K562 (cell line): ENCODE measurements around the gene GZMB. TPM values are rescaled to one million over a fixed set of nuclear protein-coding genes. Genes with fewer than 3 reads are reported as not detected.

Source experiments
- ATAC-seq: fragments of 200-7000 bp; cut with Tn5 transposase; 3 replicates; pipeline ENCODE4 v1.9.1; 2020; ENCODE audit warnings: moderate library complexity
- BruUV-seq: library from RNA; stranded (reverse); fragments of 400-500 nt; replicated peaks from 2 replicates; lab custom pipeline; 2021; lab: Mats Ljungman, UMichigan
- CTCF ChIA-PET: fragments of 300-600 bp; formaldehyde crosslinking; extraction: SDS; loops from one replicate; lab custom pipeline; 2021; ENCODE audit warnings: low intra/inter-chr PET ratio; lab: Yijun Ruan, JAX
- POLR2A ChIA-PET: fragments of 300-600, 350-650 bp; sonication (Branson Sonifier 250); formaldehyde crosslinking; extraction: SDS; loops from one replicate; lab custom pipeline; 2021; ENCODE audit warnings: antibody characterized with exemption, inconsistent platforms; lab: Yijun Ruan, JAX
- DNase-seq, 4 experiments: peaks; one replicate each; pipeline versions ENCODE4 v3.0.0 to v3.0.0-alpha.2; 2011 to 2018; ENCODE audit warnings: low spot score in 3 of 4, mixed read lengths in 3 of 4; ENCODE audit errors: extremely low read depth in 1 of 4
- FAIRE-seq: peaks from 2 replicates; lab custom pipeline; 2011; peaks lifted over from hg19 to GRCh38; lab: Jason Lieb, UNC
- H2AFZ ChIP-seq: 2 replicates; pipeline ENCODE4 v1.6.0; 2011; ENCODE audit warnings: low read depth, low read length, control low read depth, inconsistent platforms
- H3K27ac ChIP-seq: fragments of 200-600 bp; 3 replicates; pipeline ENCODE4 v1.8.0; 2011; ENCODE audit warnings: low read depth, mild to moderate bottlenecking, control low read depth, inconsistent platforms, low read length, moderate library complexity, mixed read lengths; ENCODE audit errors: extremely low read depth
- H3K27me3 ChIP-seq, 2 experiments: fragments of 300-600 bp in 1 of 2; 2 replicates in 1 of 2; 3 replicates in 1 of 2; pipeline versions ENCODE4 v1.6.0 to v1.8.0; 2011; ENCODE audit warnings: inconsistent platforms in 2 of 2, low read length in 2 of 2, mild to moderate bottlenecking in 1 of 2, mixed read lengths in 1 of 2, moderate library complexity in 1 of 2; ENCODE audit not compliant: control insufficient read depth in 2 of 2, insufficient read depth in 2 of 2
- H3K36me3 ChIP-seq: fragments of 300-600 bp; 3 replicates; pipeline ENCODE4 v1.8.0; 2011; ENCODE audit warnings: mild to moderate bottlenecking, low read length, inconsistent platforms; ENCODE audit not compliant: control insufficient read depth, insufficient read depth
- H3K4me1 ChIP-seq, 2 experiments: fragments of 200-600 bp in 1 of 2; replicated peaks in 1 of 2; 2 replicates in 1 of 2; 3 replicates in 1 of 2; pipeline versions ENCODE4 v1.5.1 to v1.8.0; 2011; ENCODE audit warnings: inconsistent platforms in 2 of 2, low read length in 2 of 2, mild to moderate bottlenecking in 1 of 2, mixed read lengths in 1 of 2, moderate library complexity in 1 of 2; ENCODE audit not compliant: control insufficient read depth in 2 of 2, insufficient read depth in 2 of 2
- H3K4me2 ChIP-seq: 2 replicates; pipeline ENCODE4 v1.6.1; 2011; ENCODE audit warnings: low read length, control low read depth, inconsistent platforms, mixed read lengths; ENCODE audit not compliant: insufficient read depth
- H3K4me3 ChIP-seq: fragments of 200-600 bp; sonication (generic), shearing (Covaris generic); 2 replicates; pipeline ENCODE4 v1.5.1; 2016; ENCODE audit warnings: control low read depth, inconsistent platforms
- H3K79me2 ChIP-seq: fragments of 200-600 bp; 3 replicates; pipeline ENCODE4 v1.8.0; 2011; ENCODE audit warnings: low read length, inconsistent platforms; ENCODE audit not compliant: control insufficient read depth, insufficient read depth
- H3K9ac ChIP-seq, 2 experiments: 2 replicates each; pipeline versions ENCODE4 v1.6.0 to v1.6.1; 2011; ENCODE audit warnings: low read depth in 2 of 2, low read length in 2 of 2, control low read depth in 1 of 2, inconsistent platforms in 1 of 2, mild to moderate bottlenecking in 1 of 2, mixed read lengths in 1 of 2; ENCODE audit not compliant: insufficient read depth in 1 of 2
- H3K9me1 ChIP-seq: one replicate; pipeline ENCODE4 v1.6.0; 2011; ENCODE audit warnings: inconsistent platforms, mild to moderate bottlenecking, low read length, moderate library complexity; ENCODE audit not compliant: control insufficient read depth, insufficient read depth
- H3K9me3 ChIP-seq: replicated peaks from 2 replicates; pipeline ENCODE4 v1.5.1; 2011; ENCODE audit warnings: low read depth, low read length, inconsistent platforms; ENCODE audit not compliant: control insufficient read depth, insufficient read depth
- H4K20me1 ChIP-seq: replicated peaks from 2 replicates; pipeline ENCODE4 v1.6.1; 2011; ENCODE audit warnings: low read length, inconsistent platforms, mixed read lengths; ENCODE audit not compliant: control insufficient read depth, insufficient read depth
- CTCF ChIP-seq, 3 experiments: IDR thresholded peaks in 2 of 3; conservative IDR thresholded peaks in 1 of 3; 2 replicates each; pipeline ENCODE4 v1.5.1; 2011 to 2012; ENCODE audit warnings: low read length in 3 of 3, mild to moderate bottlenecking in 3 of 3, control low read depth in 2 of 3, improper control_type of control experiment in 1 of 3, inconsistent platforms in 1 of 3, low read depth in 1 of 3, mixed read lengths in 1 of 3, moderate library complexity in 1 of 3; ENCODE audit not compliant: insufficient read depth in 2 of 3
- ELF2 ChIP-seq: fragments of 250-450 bp; sonication (Bioruptor Pico); IDR thresholded peaks from 2 replicates; pipeline ENCODE4 v1.5.0; 2021; ENCODE audit warnings: mild to moderate bottlenecking
- FOXJ2 ChIP-seq: fragments of 200-800 bp; sonication (Bioruptor generic); IDR thresholded peaks from 2 replicates; pipeline ENCODE4 v1.6.1; 2016; ENCODE audit warnings: missing genetic modification characterization, missing compliant biosample characterization
- HNRNPK ChIP-seq: fragments of 200-400 bp; formaldehyde crosslinking; IDR thresholded peaks from one replicate; pipeline ENCODE4 v1.6.1; 2018; ENCODE audit warnings: mild to moderate bottlenecking, low read depth, low read length; ENCODE audit not compliant: poor library complexity, severe bottlenecking
- PHF8 ChIP-seq: fragments of 200-600 bp; sonication (generic); IDR thresholded peaks from 2 replicates; pipeline ENCODE4 v1.6.1; 2012; ENCODE audit warnings: mixed run types, mild to moderate bottlenecking, inconsistent platforms, low read length, moderate library complexity, borderline replicate concordance
- RAD21 ChIP-seq, 2 experiments: fragments of 250-450 bp in 1 of 2; fragments of 450-650 bp in 1 of 2; sonication (Bioruptor Pico) in 1 of 2; formaldehyde crosslinking in 1 of 2; IDR thresholded peaks in 1 of 2; conservative IDR thresholded peaks in 1 of 2; 2 replicates each; pipeline versions ENCODE4 v1.4.0 to v1.8.0; 2020 to 2022; ENCODE audit warnings: mild to moderate bottlenecking in 2 of 2, moderate library complexity in 1 of 2
- SMC3 ChIP-seq: conservative IDR thresholded peaks from 2 replicates; pipeline ENCODE4 v1.6.1; 2011; ENCODE audit warnings: low read depth, low read length, improper control_type of control experiment; ENCODE audit not compliant: insufficient read depth
- ZNF133 ChIP-seq: fragments of 250-450 bp; sonication (Bioruptor Pico); IDR thresholded peaks from 2 replicates; pipeline ENCODE4 v1.4.0; 2020; ENCODE audit warnings: mild to moderate bottlenecking
- ZNF696 ChIP-seq: fragments of 250-450 bp; sonication (Bioruptor Pico); conservative IDR thresholded peaks from 2 replicates; pipeline ENCODE4 v1.4.0; 2020; ENCODE audit warnings: mild to moderate bottlenecking, moderate library complexity
- WGBS: fragments of 100-300 bp; shearing (Covaris generic); methylation state at CpG from one replicate; pipeline ENCODE4 v1.1.6; 2016; ENCODE audit warnings: low coverage, mixed read lengths; ENCODE audit not compliant: insufficient coverage; ENCODE audit errors: missing lambda C conversion rate; 5-methylcytosine and 5-hydroxymethylcytosine counted together
- in situ Hi-C: fragments of 300-500 bp; cut with MboI; formaldehyde crosslinking; loops from 4 replicates; pipeline ENCODE4 v1.15.0; 2018; ENCODE audit warnings: inconsistent platforms, mixed read lengths
- intact Hi-C: fragments of 100-400 bp; cut with micrococcal nuclease; formaldehyde crosslinking; loops from 2 replicates; pipeline ENCODE4 v1.14.2; 2022
- polyA plus RNA-seq, 8 experiments: library from polyadenylated mRNA; depleted of rRNA in 4 of 8; stranded (reverse) in 5 of 8; unstranded in 3 of 8; fragments of >200 nt; fragmentation: Nextera tagmentation in 2 of 8; fragmentation: Illumina TruSeq in 1 of 8; extraction: Ambion mirVana in 2 of 8; extraction: Trizol in 1 of 8; gene quantifications; 2 replicates each; pipeline versions ENCODE4 v1.2.1 to v1.2.3, GENCODE V29; 2011 to 2014; ENCODE audit warnings: inconsistent platforms in 1 of 8, missing spikeins in 1 of 8
- total RNA-seq, 7 experiments: library from RNA; depleted of rRNA in 6 of 7; stranded (reverse); fragments of >200 nt in 6 of 7; fragmentation: Illumina TruSeq in 2 of 7; extraction: Trizol in 2 of 7; gene quantifications; 2 replicates each; pipeline versions ENCODE4 v1.2.1 to v1.2.3, GENCODE V29; 2011 to 2021; ENCODE audit warnings: low replicate concordance in 1 of 7

Gene GZMB
- total and polyA plus RNA-seq, 9 of the 15 experiments (the other 6 are each of a cell fraction or from before 2014, with no cell fraction given) = 0.08 to 0.95 (median 0.68) TPM; not detected in 6

GRCh38 chr14:24605435-24606190 lies 28.4 kb downstream of the GZMB start:
- Histone ChIP-seq H3K36me3 (no peaks in the 10 kb centered on the region), H3K4me1 (no peaks in the 10 kb centered on the region), H3K9me3 (no peaks in the 10 kb centered on the region), H3K9me1 (no peaks in the 10 kb centered on the region), H3K79me2 (no peaks in the 10 kb centered on the region), H2AFZ (no peak overlapping the region), H3K4me3 (no peak overlapping the region), H4K20me1 (no peaks in the 10 kb centered on the region), H3K4me2 (no peak overlapping the region), H3K9ac (no peak overlapping the region), H3K27me3 (peaks cover 0 to 3% of the 10 kb centered on the region in 2 experiments; a peak in 1 of 5 replicates), H3K27ac (no peak overlapping the region)
- 0% methylated on average over 2 of the region's 3 CpGs for WGBS
- DNase-seq (peak; percentile 33 to 40 (median 37)), ATAC-seq (peak; percentile 92), FAIRE-seq (peak; percentile 15)
- intact Hi-C loops = no loop called here
- in situ Hi-C loops = no loop called here
- ChIA-PET CTCF (no interaction called here), POLR2A (no interaction called here)
- no TSS peak for BruUV-seq
- TF ChIP-seq ZNF696 (CRISPR knock-in tag) = no peak
- no peak for TF ChIP-seq FOXJ2
- no peak for TF ChIP-seq PHF8
- no peak for TF ChIP-seq ELF2 (CRISPR knock-in tag)
- no peak for TF ChIP-seq ZNF133 (CRISPR knock-in tag)
- TF ChIP-seq CTCF (IDR thresholded peaks at IDR 0.05 in 2 of 3, conservative IDR thresholded peaks at IDR 0.05 in 1 of 3; ENCODE audit: insufficient read depth in 2 of 3, low read depth in 1 of 3, low read length in 3 of 3) = peak; percentile 58 to 77 (median 60)
- peak in 1 of 2 experiments; percentile 46; a peak in 2 of 4 replicates for TF ChIP-seq RAD21 (CRISPR knock-in tag; conservative IDR thresholded peaks at IDR 0.05 in 1 of 2, IDR thresholded peaks at IDR 0.05 in 1 of 2)
- 0 out of 2 replicates have a peak, but pooled peaks have one; percentile 21 for TF ChIP-seq SMC3
- TF ChIP-seq HNRNPK = no peak
